ENCODE results near the gene RIN3. TPM values are rescaled to one million over a fixed set of nuclear protein-coding genes. Genes with fewer than 3 reads are reported as not detected.

The RIN3 gene
- total and polyA plus RNA-seq, 10 of the 15 experiments (the other 5 are each of a cell fraction or from before 2014, with no cell fraction given), result 0.91 to 23.3 (median 6.3) TPM

DNA sequence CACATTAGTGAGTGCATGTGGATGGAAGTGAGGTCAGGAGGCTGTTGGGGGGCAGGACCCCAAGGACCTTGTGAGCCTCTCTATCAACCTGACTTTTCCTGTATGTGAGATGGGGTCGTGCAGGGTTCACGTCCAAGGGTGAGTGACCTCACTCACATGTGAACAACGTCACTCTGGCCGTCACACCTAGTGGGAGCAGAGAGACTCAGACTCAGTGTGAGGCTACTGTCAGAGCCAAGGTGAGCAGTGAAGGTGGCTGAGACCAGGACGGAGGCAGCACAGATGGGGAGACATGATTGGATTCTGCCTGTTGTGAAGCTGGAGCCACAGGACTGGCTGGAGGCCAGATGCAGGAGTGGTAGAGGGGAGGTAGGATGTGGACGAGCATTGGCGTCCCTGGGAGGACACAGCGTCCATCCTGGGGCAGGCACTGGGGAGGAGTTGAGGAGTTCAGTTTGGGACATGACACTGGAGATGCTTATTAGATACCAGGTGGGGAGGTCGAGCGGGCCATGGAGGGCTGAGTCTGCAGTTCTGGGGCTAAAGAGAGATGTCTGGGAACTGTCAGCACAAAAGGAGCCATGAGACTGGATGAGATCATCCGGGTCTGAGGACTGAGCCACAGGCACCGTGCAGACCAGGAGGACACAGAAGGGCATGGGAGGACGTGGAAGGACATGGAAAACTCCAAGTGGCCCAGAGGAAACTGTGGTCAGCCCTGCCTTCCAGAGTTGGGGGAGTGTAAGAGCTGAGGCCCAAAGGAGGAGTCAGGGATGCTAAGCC is 142.0 kb downstream of the RIN3 start:
- H3K4me1 ChIP-seq (ENCODE audit: control insufficient read depth, insufficient read depth, low read length), result peaks cover 33% of the 10 kb centered on the region
- no peaks in the 10 kb centered on the region for H3K27me3 ChIP-seq (replicated peaks in 1 of 2; ENCODE audit: control insufficient read depth in 2 of 2, insufficient read depth in 2 of 2, low read length in 1 of 2)
- H2AFZ ChIP-seq (ENCODE audit: control insufficient read depth, low read depth, low read length), result no peak overlapping the region
- peak overlapping the region; percentile 50 for H3K4me2 ChIP-seq (ENCODE audit: control insufficient read depth, insufficient read depth)
- no peaks in the 10 kb centered on the region for H4K20me1 ChIP-seq (ENCODE audit: control insufficient read depth, insufficient read depth)
- H3K9me3 ChIP-seq (replicated peaks; ENCODE audit: control insufficient read depth, insufficient read depth, low read length), result no peaks in the 10 kb centered on the region
- DNase-seq (ENCODE audit: low read depth, low spot score), result no peak
- H3K36me3 ChIP-seq (ENCODE audit: control insufficient read depth in 2 of 2, insufficient read depth in 2 of 2, low read length in 1 of 2), result peaks cover 4 to 7% of the 10 kb centered on the region in 2 experiments; a peak in 3 of 4 replicates
- ATAC-seq, result no peak
- CTCF ChIA-PET, result interaction anchor here (1.3 to 5.4 kb wide), 4 partner anchors 39 to 66 kb away, joined by 6 to 40 read pairs (median 8); no protein-coding TSS in a partner anchor
- 92% methylated on average over 13 of the region's 13 CpGs for WGBS (ENCODE audit: insufficient coverage, insufficient replicate concordance, low lambda C conversion rate, missing lambda C conversion rate)
- peaks cover 40% of the 10 kb centered on the region for H3K79me2 ChIP-seq (ENCODE audit: control insufficient read depth, insufficient read depth, low read length)
- intact Hi-C loops (cut with micrococcal nuclease; ENCODE audit: unreplicated experiment) (no loop called here), in situ Hi-C loops (cut with MboI) (no loop called here)
- no peak for FAIRE-seq
- SMC1A ChIA-PET (ENCODE audit: uncharacterized antibody, unreplicated experiment), result interaction anchor here (4.9 kb wide), 1 partner anchor 20 kb away, joined by 58 read pairs; no protein-coding TSS in a partner anchor
- H3K9ac ChIP-seq (ENCODE audit: control insufficient read depth, insufficient read depth, low read length), result no peak overlapping the region
- no peak overlapping the region for H3K27ac ChIP-seq (ENCODE audit: control insufficient read depth, insufficient read depth)
- POLR2A ChIA-PET, result interaction anchor here (0.6 to 1.6 kb wide), 2 partner anchors 14 to 22 kb away, joined by 4 to 13 read pairs; no protein-coding TSS in a partner anchor
- peak overlapping the region; percentile 24 for H3K4me3 ChIP-seq
- RAD21 ChIA-PET (ENCODE audit: unreplicated experiment), result interaction anchor here (1.1 to 8.5 kb wide), 4 partner anchors 21 to 78 kb away, joined by 5 to 101 read pairs (median 8); no protein-coding TSS in a partner anchor
- TF ChIP-seq NFXL1 (IDR thresholded peaks at IDR 0.05; ENCODE audit: borderline replicate concordance), result no peak
- TF ChIP-seq, protein P1, sequence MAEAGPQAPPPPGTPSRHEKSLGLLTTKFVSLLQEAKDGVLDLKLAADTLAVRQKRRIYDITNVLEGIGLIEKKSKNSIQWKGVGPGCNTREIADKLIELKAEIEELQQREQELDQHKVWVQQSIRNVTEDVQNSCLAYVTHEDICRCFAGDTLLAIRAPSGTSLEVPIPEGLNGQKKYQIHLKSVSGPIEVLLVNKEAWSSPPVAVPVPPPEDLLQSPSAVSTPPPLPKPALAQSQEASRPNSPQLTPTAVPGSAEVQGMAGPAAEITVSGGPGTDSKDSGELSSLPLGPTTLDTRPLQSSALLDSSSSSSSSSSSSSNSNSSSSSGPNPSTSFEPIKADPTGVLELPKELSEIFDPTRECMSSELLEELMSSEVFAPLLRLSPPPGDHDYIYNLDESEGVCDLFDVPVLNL (IDR thresholded peaks at IDR 0.05; ENCODE audit: low read depth, low read length), result no peak
- TF ChIP-seq, protein P2, sequence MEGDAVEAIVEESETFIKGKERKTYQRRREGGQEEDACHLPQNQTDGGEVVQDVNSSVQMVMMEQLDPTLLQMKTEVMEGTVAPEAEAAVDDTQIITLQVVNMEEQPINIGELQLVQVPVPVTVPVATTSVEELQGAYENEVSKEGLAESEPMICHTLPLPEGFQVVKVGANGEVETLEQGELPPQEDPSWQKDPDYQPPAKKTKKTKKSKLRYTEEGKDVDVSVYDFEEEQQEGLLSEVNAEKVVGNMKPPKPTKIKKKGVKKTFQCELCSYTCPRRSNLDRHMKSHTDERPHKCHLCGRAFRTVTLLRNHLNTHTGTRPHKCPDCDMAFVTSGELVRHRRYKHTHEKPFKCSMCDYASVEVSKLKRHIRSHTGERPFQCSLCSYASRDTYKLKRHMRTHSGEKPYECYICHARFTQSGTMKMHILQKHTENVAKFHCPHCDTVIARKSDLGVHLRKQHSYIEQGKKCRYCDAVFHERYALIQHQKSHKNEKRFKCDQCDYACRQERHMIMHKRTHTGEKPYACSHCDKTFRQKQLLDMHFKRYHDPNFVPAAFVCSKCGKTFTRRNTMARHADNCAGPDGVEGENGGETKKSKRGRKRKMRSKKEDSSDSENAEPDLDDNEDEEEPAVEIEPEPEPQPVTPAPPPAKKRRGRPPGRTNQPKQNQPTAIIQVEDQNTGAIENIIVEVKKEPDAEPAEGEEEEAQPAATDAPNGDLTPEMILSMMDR (IDR thresholded peaks at IDR 0.05 in 2 of 3, conservative IDR thresholded peaks at IDR 0.05 in 1 of 3; ENCODE audit: control insufficient read depth in 2 of 3, extremely low read depth in 1 of 3, insufficient read depth in 1 of 3, low read depth in 3 of 3, low read length in 3 of 3), result no peak
- TF ChIP-seq SREBF2 (IDR thresholded peaks at IDR 0.05; ENCODE audit: low read length), result no peak
- TF ChIP-seq, protein P3, sequence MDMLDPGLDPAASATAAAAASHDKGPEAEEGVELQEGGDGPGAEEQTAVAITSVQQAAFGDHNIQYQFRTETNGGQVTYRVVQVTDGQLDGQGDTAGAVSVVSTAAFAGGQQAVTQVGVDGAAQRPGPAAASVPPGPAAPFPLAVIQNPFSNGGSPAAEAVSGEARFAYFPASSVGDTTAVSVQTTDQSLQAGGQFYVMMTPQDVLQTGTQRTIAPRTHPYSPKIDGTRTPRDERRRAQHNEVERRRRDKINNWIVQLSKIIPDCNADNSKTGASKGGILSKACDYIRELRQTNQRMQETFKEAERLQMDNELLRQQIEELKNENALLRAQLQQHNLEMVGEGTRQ (IDR thresholded peaks at IDR 0.05; ENCODE audit: borderline replicate concordance, low read depth, low read length), result no peak
- no peak for TF ChIP-seq CHD2 (IDR thresholded peaks at IDR 0.05; ENCODE audit: borderline replicate concordance, low read depth, low read length)
- peak in 1 of 2 experiments; percentile 5; a peak in 1 of 4 replicates for TF ChIP-seq BHLHE40 (IDR thresholded peaks at IDR 0.05; ENCODE audit: borderline replicate concordance in 1 of 2, low read depth in 2 of 2, low read length in 1 of 2)
- TF ChIP-seq ZSCAN29 (IDR thresholded peaks at IDR 0.05), result no peak
- TF ChIP-seq, protein P4, sequence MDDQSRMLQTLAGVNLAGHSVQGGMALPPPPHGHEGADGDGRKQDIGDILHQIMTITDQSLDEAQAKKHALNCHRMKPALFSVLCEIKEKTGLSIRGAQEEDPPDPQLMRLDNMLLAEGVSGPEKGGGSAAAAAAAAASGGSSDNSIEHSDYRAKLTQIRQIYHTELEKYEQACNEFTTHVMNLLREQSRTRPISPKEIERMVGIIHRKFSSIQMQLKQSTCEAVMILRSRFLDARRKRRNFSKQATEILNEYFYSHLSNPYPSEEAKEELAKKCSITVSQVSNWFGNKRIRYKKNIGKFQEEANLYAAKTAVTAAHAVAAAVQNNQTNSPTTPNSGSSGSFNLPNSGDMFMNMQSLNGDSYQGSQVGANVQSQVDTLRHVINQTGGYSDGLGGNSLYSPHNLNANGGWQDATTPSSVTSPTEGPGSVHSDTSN (IDR thresholded peaks at IDR 0.05; ENCODE audit: insufficient replicate concordance, low read depth, low read length), result no peak
- no peak for TF ChIP-seq WRNIP1 (IDR thresholded peaks at IDR 0.05; ENCODE audit: borderline replicate concordance, low read depth, low read length)
- TF ChIP-seq CREB1 (IDR thresholded peaks at IDR 0.05; ENCODE audit: low read depth), result 0 out of 2 replicates have a peak, but pooled peaks have one; percentile 19
- TF ChIP-seq NR2F1 (conservative IDR thresholded peaks at IDR 0.05), result peak; percentile 43; the same call in 1 of the 2 replicates
- no TSS peak for BruUV-seq (replicated peaks)
